ENCODE data around the gene AOPEP.

- TF ChIP-seq CTCF (IDR thresholded peaks at IDR 0.05) (no peak), EP300 (IDR thresholded peaks at IDR 0.05) (no peak), POLR2A (IDR thresholded peaks at IDR 0.05) (no peak), POLR2AphosphoS5 (IDR thresholded peaks at IDR 0.05) (no peak)
These were observed 249.6 kb downstream of the AOPEP start for GRCh38 chr9:94976077-94976476.

Data from sigmoid colon (tissue), 4 donors.